ENCODE results near the gene PRM2.

The PRM2 gene

GRCh38 chr16:11321662-11322061 is 45.4 kb upstream of the PRM2 start:
- DNase-seq (ENCODE audit: low spot score), result no peak
- Histone ChIP-seq H3K27me3 (ENCODE audit: insufficient read depth, poor library complexity, severe bottlenecking) (no peaks in the 10 kb centered on the region), H3K9me3 (ENCODE audit: severe bottlenecking) (no peaks in the 10 kb centered on the region), H3K4me1 (ENCODE audit: insufficient read depth, poor library complexity, severe bottlenecking) (no peaks in the 10 kb centered on the region), H3K36me3 (ENCODE audit: low read depth) (no peaks in the 10 kb centered on the region), H3K27ac (ENCODE audit: poor library complexity, severe bottlenecking) (no peak overlapping the region), H3K4me3 (ENCODE audit: severe bottlenecking) (no peak overlapping the region)
- TF ChIP-seq CTCF (IDR thresholded peaks at IDR 0.05; ENCODE audit: poor library complexity, severe bottlenecking), result no peak
- ATAC-seq (ENCODE audit: low read depth), result no peak

- DNase-seq (ENCODE audit: low spot score), result no peak
These were observed 43.9 kb upstream of the PRM2 start for GRCh38 chr16:11320170-11320569.

GRCh38 chr16:11319529-11320146 is 43.4 kb upstream of the PRM2 start:
- Histone ChIP-seq H3K36me3 (ENCODE audit: low read depth) (no peaks in the 10 kb centered on the region), H3K9me3 (ENCODE audit: severe bottlenecking) (no peaks in the 10 kb centered on the region), H3K4me3 (ENCODE audit: severe bottlenecking) (no peak overlapping the region), H3K27me3 (ENCODE audit: insufficient read depth, poor library complexity, severe bottlenecking) (no peaks in the 10 kb centered on the region), H3K4me1 (ENCODE audit: insufficient read depth, poor library complexity, severe bottlenecking) (no peaks in the 10 kb centered on the region), H3K27ac (ENCODE audit: poor library complexity, severe bottlenecking) (no peak overlapping the region)
- ATAC-seq (ENCODE audit: low read depth) (no peak), DNase-seq (ENCODE audit: low spot score) (no peak)
- no peak for TF ChIP-seq CTCF (IDR thresholded peaks at IDR 0.05; ENCODE audit: poor library complexity, severe bottlenecking)

More at GRCh38 chr16:11320170-11320569, 43.9 kb upstream of the PRM2 start:
- Histone ChIP-seq H3K4me3 (ENCODE audit: severe bottlenecking) (no peak overlapping the region), H3K36me3 (ENCODE audit: low read depth) (no peaks in the 10 kb centered on the region), H3K27ac (ENCODE audit: poor library complexity, severe bottlenecking) (no peak overlapping the region), H3K9me3 (ENCODE audit: severe bottlenecking) (no peaks in the 10 kb centered on the region), H3K27me3 (ENCODE audit: insufficient read depth, poor library complexity, severe bottlenecking) (no peaks in the 10 kb centered on the region), H3K4me1 (ENCODE audit: insufficient read depth, poor library complexity, severe bottlenecking) (no peaks in the 10 kb centered on the region)
- no peak for TF ChIP-seq CTCF (IDR thresholded peaks at IDR 0.05; ENCODE audit: poor library complexity, severe bottlenecking)
- no peak for ATAC-seq (ENCODE audit: low read depth)

GRCh38 chr16:11318817-11319216 is 42.5 kb upstream of the PRM2 start:
- no peak overlapping the region for H3K4me3 ChIP-seq (ENCODE audit: severe bottlenecking)
- no peaks in the 10 kb centered on the region for H3K27me3 ChIP-seq (ENCODE audit: insufficient read depth, poor library complexity, severe bottlenecking)
- no peak for TF ChIP-seq CTCF (IDR thresholded peaks at IDR 0.05; ENCODE audit: poor library complexity, severe bottlenecking)
- ATAC-seq (ENCODE audit: low read depth), result no peak
- no peak for DNase-seq (ENCODE audit: low spot score)
- H3K36me3 ChIP-seq (ENCODE audit: low read depth), result no peaks in the 10 kb centered on the region
- no peak overlapping the region for H3K27ac ChIP-seq (ENCODE audit: poor library complexity, severe bottlenecking)
- no peaks in the 10 kb centered on the region for H3K9me3 ChIP-seq (ENCODE audit: severe bottlenecking)
- H3K4me1 ChIP-seq (ENCODE audit: insufficient read depth, poor library complexity, severe bottlenecking), result no peaks in the 10 kb centered on the region

- Histone ChIP-seq H3K27me3 (ENCODE audit: insufficient read depth, poor library complexity, severe bottlenecking) (no peaks in the 10 kb centered on the region), H3K4me1 (ENCODE audit: insufficient read depth, poor library complexity, severe bottlenecking) (peaks cover 14% of the 10 kb centered on the region), H3K36me3 (ENCODE audit: low read depth) (no peaks in the 10 kb centered on the region), H3K27ac (ENCODE audit: poor library complexity, severe bottlenecking) (no peak overlapping the region), H3K4me3 (ENCODE audit: severe bottlenecking) (no peak overlapping the region), H3K9me3 (ENCODE audit: severe bottlenecking) (no peaks in the 10 kb centered on the region)
- no peak for ATAC-seq (ENCODE audit: low read depth)
- DNase-seq (ENCODE audit: low spot score), result no peak
- no peak for TF ChIP-seq CTCF (IDR thresholded peaks at IDR 0.05; ENCODE audit: poor library complexity, severe bottlenecking)
These were observed 40.2 kb upstream of the PRM2 start for GRCh38 chr16:11316331-11317015.
